ENCODE measurements around the gene AATK.

Gene AATK

DNA sequence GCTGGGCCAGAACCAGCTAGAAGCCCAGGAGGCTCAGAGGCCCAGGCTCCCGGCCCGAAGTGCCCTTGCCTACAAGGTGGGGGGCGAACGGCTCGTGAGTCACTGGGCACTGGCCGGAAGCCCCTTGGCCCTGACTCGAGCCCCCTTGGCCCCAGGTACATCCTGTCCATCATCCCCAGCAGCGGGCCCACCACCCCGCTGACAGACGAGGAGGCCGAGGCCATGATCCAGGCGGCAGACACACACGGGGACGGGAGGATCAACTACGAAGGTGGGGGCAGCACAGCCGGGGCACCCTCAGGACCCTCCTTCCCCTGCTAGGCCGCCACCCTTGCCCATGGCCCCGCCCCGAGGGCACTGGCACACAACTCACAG, 15.8 kb upstream of the AATK start:
- DNase-seq: no peak

DNA sequence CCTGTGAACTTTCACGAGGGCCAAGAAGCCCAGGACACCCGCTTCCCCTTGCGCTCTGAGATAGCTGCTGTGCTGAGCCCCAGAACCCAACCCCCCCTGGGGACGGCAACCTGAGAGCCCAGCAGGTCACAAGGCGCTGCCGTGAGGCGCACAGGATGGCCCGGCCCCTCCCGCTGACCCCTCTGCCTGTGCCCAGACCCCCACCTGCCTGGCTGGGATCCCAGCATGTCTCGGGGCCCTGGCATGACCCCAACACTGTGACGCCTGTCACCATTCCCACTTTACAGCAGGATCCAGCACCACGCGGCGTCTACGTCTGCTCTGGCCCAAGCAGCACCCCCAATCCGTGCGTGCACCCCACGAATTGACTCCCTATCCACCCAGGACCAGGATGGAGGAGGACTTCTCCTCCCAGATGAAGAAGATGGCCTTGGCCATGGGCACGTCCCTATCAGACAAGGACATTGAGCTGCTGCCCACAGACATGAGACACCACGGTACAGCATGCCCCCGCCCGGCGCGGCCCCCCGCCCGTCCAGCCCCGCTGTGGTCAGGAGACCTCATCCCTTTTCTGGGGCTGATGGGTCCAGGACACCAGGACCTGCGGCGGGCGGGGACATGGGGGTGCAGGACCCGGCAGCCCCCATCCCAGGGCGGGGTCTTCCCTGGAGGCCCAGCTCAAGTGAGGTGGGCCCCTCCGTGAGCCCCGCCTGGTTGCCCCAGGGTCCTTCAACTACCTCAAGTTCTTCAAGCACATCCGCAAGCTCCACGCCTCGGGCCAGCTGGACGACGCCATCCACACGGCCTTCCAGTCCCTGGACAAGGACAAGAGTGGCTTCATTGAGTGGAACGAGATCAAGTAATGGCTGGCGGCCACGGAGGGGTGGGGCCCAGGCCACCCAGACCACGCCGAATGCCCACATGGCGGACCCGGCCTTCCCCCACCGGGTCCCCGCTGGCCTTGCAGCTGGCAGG, 15.1 kb upstream of the AATK start:
- no peak for DNase-seq

DNA sequence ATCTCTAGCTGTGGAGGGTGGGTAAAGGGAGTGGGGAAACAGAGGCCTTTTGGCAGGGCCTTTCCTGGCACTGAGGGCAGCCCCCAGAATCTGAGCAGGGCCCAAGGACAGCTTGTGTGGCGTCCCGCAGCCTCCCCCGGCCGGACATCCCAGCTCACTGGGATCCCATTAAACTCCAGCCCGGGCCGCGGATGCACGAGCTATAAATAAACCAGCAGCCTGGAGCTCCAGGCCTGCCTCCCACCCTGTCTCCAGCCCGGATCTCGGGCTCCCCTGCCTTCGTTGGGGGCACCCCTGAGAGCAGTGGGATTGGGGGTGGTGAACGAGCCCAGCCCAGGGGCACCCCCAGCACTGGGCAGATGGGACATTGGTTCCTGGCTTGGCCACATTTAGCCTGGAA, 13.8 kb upstream of the AATK start:
- no peak for DNase-seq

DNA sequence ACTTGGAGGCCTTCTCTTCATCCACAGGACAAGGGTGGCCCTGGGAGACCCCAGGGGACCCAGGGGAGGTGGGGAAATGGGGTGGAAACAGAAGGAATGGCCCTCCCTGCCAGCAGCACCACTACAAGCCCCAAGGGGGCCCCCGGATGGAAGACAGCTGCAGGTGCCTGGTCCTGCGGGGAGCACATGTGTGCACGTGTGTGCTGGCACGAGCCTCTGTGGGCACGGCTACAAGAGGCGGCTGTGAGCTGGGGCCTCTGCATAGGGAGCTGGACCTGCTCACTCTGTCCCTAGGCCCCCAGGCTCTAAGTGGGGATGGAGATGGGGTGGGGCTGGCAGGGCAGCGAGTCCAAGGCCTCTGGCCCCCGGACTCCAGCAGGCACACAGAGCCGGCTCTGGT, 13.2 kb upstream of the AATK start:
- no peak for DNase-seq

DNA sequence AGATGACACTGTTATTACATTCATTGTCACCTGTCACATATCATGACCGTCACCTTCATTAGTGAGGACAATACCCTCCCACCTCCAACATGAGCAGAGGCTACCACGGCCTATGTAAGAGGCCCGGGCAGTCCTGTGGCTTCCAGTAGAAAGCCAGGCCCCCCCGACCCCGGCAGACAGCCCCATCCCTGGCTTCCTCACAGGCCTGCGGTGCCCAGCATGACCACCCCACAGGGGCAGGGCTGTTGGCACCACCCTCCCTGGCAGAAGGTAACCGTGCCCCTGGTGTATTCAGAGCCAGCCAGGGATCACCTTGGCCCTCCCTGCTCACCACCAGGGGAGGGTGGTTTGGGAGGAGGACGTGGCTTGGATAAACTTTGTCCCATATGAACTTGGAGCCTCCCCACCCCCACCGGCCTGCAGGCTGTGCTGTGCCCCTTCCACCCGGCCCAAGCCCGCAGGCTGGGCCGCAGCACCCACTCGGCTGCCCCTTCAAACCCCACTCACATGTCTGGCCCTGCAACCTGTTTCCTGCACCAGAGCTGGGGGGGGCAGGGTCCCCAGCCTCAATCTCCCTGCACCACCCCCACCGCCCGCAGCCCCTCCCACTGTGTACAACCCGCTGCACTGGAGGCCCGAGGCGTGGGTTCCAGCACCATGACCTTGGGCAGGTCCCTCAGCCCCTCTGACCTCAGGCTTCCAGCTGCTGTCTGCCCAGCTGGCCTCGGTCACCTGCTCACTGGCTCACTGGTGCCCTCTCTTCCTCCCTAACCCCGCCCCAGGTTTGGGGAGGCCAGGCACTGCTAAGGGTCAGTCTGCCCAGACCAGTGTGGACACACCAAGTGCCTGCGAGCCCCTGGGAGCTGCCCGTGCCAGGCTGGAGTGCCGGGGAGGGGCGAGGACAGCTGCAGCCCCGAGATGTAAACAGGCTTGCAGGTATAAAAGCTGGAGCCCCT, 12.4 kb upstream of the AATK start:
- no peak for DNase-seq

DNA sequence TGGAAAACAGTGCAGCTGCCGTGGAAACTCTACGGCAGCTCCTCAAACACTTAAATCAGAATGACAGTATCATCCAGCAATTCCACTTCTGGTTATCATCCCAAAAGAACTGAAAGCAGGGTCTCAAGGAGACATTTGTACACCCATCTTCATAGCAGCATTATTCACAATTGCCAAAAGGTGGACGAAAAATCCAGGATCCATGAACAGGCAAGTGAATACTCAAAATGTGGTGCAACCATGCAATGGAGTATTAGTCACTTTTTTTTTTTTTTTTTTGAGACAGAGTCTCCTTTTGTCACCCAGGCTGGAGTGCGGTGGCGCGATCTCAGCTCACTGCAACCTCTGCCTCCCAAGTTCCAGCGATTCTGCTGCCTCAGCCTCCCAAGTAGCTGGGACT, 10.6 kb upstream of the AATK start:
- no peak for DNase-seq

DNA sequence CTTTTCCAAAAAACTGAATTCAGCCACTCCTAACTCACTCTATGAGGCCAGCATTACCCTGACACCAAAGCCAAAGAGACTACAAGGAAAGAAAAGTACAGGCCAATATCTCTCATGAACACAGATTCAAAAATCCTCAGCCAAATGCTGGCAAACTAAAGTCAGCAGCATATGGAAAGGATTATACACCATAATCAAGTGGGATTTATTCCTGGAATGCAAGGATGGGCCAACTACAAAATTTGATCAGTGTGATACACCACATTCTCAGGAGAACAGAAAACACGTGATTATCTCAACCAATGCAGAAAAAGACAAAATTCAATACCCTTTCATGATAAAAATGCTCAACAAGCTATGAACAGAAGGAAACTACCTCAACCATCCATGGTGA, 7.7 kb upstream of the AATK start:
- no peak for DNase-seq

DNA sequence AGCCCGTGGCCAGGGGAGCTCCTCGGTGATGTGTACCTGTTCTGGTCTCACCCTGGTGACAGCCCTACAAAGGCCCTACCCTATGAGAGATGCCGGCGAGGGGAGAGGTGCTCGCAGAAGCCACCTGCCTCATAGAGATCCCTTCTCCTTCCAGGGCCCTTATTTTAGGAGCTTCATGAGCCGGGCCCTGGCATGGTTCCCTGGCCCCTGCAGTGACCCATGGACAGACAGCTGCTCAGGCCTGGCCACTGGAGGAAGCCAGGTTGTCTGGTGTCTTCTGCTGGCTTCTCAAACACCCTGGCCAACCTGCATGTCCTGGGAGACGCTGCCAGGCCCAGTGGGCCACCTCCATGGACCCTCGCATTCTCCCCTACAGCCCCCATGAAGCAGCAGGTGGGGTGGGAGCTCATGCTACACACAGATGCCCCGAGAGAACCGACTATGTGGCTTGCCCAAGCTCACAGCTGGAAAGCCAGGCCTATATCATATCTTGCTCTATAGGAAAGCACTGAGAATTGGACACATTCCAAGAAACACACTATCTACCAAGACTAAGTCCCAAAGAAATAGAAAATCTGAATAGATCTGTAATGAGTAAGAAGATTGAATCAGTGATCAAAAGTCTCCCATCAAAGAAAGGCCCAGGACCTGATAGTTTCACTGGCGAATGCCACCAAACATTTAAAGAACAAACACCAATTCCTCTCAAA, 7.2 kb upstream of the AATK start:
- DNase-seq: no peak

DNA sequence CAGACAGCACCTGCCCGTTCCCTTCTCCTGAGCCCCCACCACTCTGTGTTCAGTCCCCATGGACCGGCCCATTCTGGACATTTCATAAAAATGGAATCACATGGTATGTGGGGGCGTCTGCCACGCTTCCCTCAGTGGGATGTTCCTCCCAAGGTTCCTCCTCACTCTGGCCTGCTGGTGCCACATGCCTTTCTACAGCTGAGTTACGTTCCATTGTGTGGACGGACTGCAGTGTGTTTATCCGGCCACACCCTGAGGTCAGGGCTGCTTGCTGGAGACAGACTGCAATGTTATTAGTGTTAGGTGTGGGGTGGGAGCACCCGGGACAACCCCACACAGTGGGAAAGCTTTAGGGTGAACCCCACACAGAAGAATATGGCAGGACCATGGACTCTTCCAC, 5.9 kb upstream of the AATK start:
- no peak for DNase-seq

DNA sequence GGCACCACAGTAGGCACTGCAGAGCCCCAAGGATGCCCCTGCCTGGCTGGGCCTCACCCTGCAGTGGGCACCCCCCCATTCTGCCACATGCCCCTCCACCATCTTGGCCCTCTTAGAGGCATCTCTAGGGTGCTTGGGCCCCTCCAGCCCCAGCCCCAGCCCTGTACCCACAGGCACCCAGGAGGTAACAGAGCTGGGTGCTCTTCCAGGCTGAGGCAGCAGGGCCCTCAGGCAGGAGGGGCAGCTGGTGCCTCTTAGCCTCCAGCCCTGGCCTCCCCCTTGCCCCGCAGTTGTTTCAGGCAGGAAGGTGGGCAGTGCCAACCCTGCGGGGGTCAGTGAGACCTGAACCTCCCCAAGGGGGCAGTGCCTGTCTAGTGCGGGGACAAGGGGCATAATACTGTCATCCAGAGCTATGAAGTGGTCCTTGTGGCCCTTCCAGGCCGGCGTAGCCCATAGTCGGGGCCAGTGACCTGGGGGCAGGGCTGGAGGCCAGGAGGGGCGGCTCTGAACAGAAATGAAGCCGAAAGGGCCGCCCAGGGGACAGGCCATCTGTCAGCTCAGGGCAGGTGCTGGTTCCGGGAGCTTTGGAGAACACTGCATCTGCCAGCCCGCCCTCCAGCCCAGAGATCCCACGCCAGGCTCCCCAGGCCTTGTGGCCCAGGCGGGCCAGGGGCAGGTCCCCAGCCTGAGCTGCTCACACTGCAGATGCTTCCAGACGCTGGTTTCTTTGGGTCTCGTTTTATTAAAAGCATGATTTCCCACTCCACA, 4.9 kb upstream of the AATK start:
- DNase-seq: no peak

DNA sequence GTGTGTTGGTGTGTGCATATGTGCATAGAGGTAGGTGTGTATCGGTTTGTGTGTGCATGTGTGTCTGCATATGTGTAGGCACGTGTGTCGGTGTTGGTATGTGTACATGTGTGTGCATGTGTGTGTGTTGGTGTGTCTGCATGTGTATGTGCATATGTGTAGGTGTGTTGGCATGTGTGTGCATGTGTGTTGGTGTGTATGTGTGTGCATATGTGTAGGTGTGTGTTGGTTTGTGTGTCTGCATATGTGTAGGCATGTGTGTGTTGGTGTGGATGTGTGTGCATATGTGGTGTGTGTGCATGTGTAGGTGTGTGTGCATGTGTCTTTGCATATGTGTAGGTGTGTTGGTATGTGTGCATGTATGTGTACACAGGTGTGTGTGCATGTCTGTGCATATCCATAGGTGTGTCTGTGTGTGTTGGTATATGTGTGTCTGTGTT, 3.9 kb upstream of the AATK start:
- DNase-seq: no peak

DNA sequence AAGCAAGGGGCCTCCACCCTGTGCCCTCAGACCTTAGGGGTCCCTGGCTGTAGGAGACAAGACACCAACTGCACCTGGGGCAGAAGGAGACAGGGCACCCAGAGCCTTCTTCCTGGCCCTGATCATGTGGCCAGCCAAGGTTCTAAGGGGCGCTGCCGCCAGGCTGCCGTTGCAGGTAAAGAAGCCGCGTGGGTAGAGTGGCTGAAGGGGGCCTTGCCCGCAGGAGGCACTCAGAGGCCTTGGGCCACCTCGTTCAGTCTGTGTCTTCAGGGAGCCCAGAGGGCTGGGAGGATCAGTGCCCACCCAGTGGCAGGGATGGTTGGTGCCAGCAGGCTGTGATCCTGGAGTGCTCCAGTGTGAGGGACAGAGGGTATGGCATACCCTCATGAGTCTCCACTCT, 1.6 kb upstream of the AATK start:
- DNase-seq: no peak

DNA sequence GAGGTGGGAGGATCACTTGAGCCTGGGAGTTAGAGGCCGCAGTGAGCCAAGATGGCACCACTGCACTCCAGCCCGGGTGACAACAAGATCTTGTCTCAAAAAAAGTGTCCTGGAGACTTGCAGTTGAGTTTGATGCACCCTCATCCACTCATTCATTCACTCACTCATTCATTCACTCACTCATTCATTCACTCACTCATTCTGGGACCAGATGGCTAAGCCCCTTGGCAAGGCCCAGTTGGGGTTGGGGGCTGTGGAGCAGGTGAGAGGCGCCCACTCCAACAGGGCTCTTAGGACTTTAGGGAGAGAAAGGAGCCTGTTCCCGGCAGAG, 1.1 kb upstream of the AATK start:
- DNase-seq: no peak

DNA sequence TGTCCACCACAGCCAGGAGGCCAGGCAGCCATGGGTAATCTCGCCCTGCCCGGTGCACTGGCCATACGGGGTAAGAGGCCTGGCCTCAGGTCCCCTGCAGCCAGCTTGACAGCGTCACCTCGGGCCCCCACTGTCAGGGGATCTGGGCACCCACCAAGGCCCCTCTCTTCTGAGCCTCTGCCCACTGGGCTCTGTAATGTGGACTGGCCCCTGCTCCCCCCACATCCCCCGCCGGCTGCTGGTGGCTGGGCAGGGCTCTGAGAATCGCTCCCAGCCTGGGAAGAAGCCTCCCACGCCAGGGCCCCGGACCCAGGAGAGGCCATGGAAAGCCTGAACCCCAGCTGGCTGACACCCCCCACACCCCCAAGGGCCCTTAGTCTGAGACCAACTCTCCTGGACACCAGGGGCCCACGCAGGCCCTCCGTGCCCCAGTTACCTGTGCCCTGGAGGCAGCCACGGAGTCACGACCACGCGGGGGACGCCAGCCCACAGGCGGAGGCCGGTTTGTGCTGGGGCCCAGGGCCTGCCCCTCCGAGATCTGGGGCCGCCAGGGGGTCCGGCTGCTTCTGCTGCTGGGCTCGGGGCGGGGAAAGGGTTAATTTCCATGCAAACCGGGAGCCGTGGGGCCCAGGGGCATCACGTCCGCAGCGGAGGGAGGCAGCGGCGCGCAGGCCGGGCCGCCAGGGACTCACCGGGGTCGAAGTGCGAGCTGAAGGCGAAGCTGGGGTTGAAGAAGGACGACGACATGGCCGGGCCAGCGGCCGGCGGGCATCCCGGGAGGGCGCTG, 582 bp downstream of the AATK start, which contains the start of gene PVALEF:
PVALEF (plus strand) TSS at position 262 of the 787 bp plus-strand sequence. CDS start 15,720 bp downstream, outside the sequence.
- DNase-seq: no peak

DNA sequence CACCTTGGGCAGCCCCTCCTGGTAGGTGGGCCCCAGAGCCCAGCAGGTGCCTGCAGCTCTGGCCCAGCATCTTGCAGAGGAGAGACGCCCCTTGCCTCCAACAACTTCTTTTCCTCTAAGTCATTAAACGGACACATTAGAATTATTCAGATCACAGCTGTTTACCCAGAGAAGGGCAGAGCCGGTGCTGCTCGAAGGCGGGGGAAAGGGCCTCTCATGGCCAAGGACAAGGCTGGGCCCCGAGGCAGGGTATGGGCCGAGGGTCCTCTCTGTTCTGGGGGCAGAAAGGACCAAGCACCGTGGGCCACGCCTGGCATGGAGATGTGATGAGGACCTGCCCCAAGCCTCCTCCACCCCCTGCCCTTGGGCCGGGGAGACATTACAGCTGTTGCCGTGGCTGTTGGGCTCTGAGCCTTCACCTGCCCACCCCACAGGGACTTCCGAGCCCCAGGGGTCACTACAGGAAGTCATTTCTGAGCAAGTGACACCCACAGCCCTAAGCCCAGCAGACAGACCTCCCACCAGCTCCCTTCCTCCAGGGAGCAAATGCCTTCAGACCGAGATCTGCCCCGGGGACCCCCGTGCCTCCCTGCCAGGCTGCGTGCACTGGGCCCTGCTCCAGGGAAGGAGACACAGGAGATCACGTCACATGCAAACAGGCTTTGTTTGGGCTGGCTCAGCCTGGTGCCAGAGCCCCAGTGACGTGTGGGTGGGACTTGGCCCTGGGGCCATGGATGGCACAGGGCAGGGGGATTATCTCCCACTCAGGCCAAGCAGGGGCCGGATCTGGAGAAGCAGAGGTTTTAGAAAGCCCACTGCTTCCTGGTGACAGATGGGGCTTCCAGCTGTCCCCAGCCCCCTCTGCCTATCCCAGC, 1.4 kb downstream of the AATK start:
- DNase-seq: no peak

DNA sequence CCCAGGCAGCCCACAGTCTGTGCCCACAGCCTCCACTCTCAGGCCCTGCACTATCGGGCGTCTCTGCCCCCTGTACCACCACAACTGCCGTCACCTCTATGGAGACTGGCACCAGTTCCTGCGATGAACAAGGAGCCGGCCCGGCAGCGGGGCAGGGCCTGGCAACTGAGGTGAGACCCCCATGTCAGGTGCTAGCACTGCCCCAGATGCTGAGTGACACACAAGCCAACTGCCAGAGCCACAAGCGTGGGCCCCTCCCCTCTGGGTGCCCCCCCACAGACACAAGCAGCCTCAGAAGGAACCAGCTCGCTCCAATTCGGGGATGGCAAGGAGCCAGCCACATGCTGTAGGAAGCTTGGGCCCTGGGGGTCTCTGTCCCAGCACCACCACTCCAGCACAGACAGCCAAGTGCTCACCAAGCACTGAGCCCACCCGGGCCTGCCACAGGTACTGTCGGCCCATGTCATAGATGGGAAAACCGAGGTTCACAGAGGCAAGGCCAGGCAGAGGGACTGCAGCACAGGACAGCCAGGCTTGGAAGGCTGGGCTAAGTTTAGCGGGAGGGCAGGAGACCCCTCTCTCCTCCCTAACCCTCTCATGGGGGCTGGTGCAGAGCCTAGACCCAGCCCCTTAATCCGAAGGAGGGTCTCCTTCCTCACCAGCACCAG, 2.2 kb downstream of the AATK start:
- DNase-seq: no peak

DNA sequence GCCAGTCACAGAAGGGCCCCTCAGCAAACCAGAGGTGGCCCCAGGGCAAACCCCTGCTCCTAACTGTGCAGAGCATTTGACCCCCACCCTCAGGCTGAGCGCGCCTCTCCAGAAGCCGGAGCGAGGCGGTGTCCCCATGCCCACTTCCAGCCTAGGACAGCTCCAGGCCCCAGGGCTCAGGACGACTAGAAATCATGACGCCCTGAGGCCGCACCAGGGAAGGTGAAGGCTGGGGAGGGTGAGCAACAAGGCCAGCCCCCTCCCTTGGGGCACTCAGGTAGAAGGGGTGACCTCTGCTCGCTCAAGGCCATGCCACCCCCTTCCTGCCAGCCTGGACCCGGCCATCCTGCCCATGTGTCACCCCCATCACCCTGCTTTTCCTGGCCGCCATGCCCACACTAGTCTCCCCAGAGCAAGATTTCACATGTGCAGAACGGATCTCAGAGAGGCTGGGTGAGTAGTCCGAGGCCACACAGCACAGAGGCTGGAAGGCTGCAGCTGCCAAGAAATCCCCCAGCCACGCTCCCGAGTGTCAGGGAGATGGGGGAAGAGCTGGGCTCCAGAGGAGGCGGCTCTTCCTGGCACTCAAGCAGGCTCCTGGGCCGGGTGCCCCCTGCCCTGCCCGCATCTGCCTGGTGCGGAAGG, 2.8 kb downstream of the AATK start:
- no peak for DNase-seq

DNA sequence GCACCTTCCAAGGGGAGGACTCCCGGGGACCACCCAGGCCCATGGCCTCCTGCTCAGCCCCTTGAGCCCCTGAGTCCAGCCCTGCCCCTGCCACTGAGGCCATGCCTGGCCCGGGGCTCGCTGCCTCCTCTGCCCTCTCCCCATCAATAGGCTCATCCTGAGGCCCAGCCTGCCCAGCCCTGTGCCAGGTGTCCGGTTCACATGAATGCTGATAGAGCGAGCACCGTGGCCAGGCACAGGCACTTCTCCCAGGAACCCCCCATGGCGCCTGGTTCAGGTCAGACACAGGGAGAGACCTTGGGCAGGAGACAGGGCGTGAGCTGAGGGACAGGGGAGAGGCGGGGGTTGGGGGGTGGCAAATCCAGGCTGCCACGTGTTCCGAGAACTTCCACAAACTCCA, 3.5 kb downstream of the AATK start:
- DNase-seq: no peak

DNA sequence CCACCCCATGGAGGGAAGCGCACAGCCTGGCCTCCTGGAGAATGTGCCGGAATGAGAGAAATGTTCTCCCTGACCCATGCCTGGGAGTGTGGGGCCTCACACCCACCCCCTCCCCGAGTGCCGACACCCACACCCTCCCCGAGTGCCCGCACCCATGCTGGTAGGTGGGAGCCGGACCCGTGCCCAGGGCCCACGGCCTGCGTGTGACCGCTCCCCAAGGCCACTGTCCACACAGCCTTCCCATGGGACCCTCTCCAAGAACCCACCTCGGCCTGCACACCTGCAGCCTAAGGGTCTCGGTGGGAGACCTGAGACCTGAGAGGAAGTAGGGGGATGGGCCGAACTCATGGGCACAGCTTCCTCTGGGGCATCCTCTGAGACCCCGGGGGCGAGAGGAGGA, 4.0 kb downstream of the AATK start:
- no peak for DNase-seq

Data from islet precursor cell (in vitro differentiated cells).